Measurements from ENCODE around the gene PARS2. TPM values are rescaled to one million over a fixed set of nuclear protein-coding genes. Genes with fewer than 3 reads are reported as not detected.

Gene PARS2
- total RNA-seq, 3 donors from 2014 or later: 2.2 to 7.8 (median 4.3) TPM

DNA sequence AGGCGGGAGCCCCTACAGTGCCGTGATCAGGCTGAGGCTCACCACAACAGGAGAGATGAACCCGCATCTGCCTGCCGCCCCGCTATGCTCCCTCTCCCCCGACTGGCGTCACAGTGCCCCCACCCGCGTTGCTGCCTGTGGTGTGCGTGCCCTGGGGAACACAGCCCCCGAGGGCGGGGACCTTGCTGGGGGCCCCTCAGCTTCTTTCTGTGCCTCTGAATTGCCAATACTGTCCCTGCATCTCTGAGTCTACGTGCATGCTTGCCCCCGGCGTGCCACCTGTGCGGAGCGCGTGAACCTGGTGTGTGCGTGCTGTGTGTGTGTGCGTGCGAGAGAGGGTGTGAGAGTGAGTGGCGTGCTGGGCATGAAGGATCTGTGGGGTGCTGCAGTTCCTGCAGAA, 10.3 kb downstream of the PARS2 start:
- Histone ChIP-seq H3K27ac (no peak overlapping the region), H3K4me3 (no peak overlapping the region), H3K36me3 (no peaks in the 10 kb centered on the region), H3K4me1 (no peaks in the 10 kb centered on the region), H3K27me3 (no peaks in the 10 kb centered on the region), H3K9me3 (no peaks in the 10 kb centered on the region)
- TF ChIP-seq CTCF (IDR thresholded peaks at IDR 0.05): no peak
- no peak for TF ChIP-seq POLR2A (IDR thresholded peaks at IDR 0.05)
- TF ChIP-seq POLR2AphosphoS5 (IDR thresholded peaks at IDR 0.05): no peak
- DNase-seq (ENCODE audit: low spot score in 2 of 2): no peak
- intact Hi-C loops (cut with DNase I; ENCODE audit: low total_unique reads): no loop called here

DNA sequence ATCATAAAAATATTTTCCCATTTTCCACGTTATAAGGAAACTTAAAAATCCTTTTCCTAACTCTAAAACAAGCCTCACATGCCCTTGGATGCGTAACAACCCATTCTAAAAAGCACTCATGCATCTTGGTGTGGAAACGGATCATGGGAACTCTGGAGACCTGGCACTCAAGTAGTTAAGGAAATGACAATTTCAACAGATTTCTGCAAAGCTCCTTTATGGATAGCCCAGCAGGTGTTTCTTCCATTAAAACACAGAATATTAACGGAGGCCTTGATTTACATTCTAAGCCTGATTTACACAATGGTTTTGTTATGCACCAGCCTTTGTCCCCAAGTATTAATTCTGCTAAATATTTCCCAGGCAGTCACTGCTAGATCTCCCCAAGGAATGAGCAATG, 12.9 kb downstream of the PARS2 start:
- Histone ChIP-seq H3K4me1 (no peaks in the 10 kb centered on the region), H3K27ac (no peak overlapping the region), H3K27me3 (no peaks in the 10 kb centered on the region), H3K36me3 (no peaks in the 10 kb centered on the region), H3K9me3 (no peaks in the 10 kb centered on the region), H3K4me3 (no peak overlapping the region)
- DNase-seq (ENCODE audit: low spot score in 2 of 2): no peak
- TF ChIP-seq POLR2A (IDR thresholded peaks at IDR 0.05): no peak
- no peak for TF ChIP-seq POLR2AphosphoS5 (IDR thresholded peaks at IDR 0.05)
- TF ChIP-seq CTCF (IDR thresholded peaks at IDR 0.05): no peak
- intact Hi-C loops (cut with DNase I; ENCODE audit: low total_unique reads): no loop called here

DNA sequence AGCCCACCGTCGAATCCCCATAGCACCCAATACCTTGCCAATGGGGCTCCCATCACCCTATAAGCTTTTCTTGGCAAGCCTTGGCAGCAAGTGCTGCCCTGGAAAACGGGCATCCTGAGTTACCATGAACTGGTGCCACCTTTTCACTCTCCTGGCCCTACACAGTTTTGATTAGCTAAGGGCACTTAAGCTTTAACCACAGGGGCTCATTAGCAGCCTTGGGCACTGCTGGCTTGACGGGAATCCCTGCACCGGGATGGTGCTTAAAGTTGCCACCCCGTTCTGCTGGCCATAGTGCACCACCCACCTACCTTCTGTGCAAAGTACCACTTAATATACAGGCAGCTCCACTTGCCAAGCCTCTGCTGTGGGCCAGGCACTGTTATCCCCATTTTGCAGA, 13.7 kb downstream of the PARS2 start:
- DNase-seq (ENCODE audit: low spot score in 2 of 2): no peak
- Histone ChIP-seq H3K4me1 (no peaks in the 10 kb centered on the region), H3K4me3 (no peak overlapping the region), H3K27ac (no peak overlapping the region), H3K9me3 (no peaks in the 10 kb centered on the region), H3K36me3 (no peaks in the 10 kb centered on the region), H3K27me3 (no peaks in the 10 kb centered on the region)
- TF ChIP-seq POLR2A (IDR thresholded peaks at IDR 0.05) (no peak), POLR2AphosphoS5 (IDR thresholded peaks at IDR 0.05) (no peak), CTCF (IDR thresholded peaks at IDR 0.05) (no peak)
- intact Hi-C loops (cut with DNase I; ENCODE audit: low total_unique reads): no loop called here

GRCh38 chr1:54748094-54748835, 16.1 kb downstream of the PARS2 start:
- Histone ChIP-seq H3K4me1 (no peaks in the 10 kb centered on the region), H3K36me3 (no peaks in the 10 kb centered on the region), H3K4me3 (no peak overlapping the region), H3K27ac (no peak overlapping the region), H3K9me3 (no peaks in the 10 kb centered on the region), H3K27me3 (no peaks in the 10 kb centered on the region)
- no peak for TF ChIP-seq CTCF (IDR thresholded peaks at IDR 0.05)
- TF ChIP-seq POLR2A (IDR thresholded peaks at IDR 0.05): no peak
- no peak for TF ChIP-seq POLR2AphosphoS5 (IDR thresholded peaks at IDR 0.05)
- no peak for DNase-seq (ENCODE audit: low spot score in 2 of 2)
- intact Hi-C loops (cut with DNase I; ENCODE audit: low total_unique reads): no loop called here

- no peak for DNase-seq (ENCODE audit: low spot score in 2 of 2)
- no peak overlapping the region for H3K4me3 ChIP-seq
- H3K27me3 ChIP-seq: no peaks in the 10 kb centered on the region
- H3K4me1 ChIP-seq: no peaks in the 10 kb centered on the region
- intact Hi-C loops (cut with DNase I; ENCODE audit: low total_unique reads): no loop called here
- no peaks in the 10 kb centered on the region for H3K9me3 ChIP-seq
- H3K36me3 ChIP-seq: peaks cover 5% of the 10 kb centered on the region
- TF ChIP-seq POLR2AphosphoS5 (IDR thresholded peaks at IDR 0.05) (no peak), POLR2A (IDR thresholded peaks at IDR 0.05) (no peak)
- H3K27ac ChIP-seq: no peak overlapping the region
These were observed 18.5 kb downstream of the PARS2 start for GRCh38 chr1:54745864-54746263.

Data from breast epithelium (tissue), 4 donors.